Endothelial cell (in vitro differentiated cells): ENCODE measurements around the gene ADD3. TPM values are rescaled to one million over a fixed set of nuclear protein-coding genes. Genes with fewer than 3 reads are reported as not detected.

Source experiments
- DNase-seq: peaks from one replicate; pipeline ENCODE4 v3.0.0; 2021; ENCODE audit warnings: low spot score
- H3K27ac Mint-ChIP-seq: one replicate; pipeline ENCODE4 v1.8.0; 2021; ENCODE audit warnings: mixed read lengths, inconsistent platforms; ENCODE audit not compliant: unreplicated experiment
- H3K27me3 Mint-ChIP-seq: one replicate; pipeline ENCODE4 v1.8.0; 2021; ENCODE audit warnings: mild to moderate bottlenecking, moderate library complexity, mixed read lengths, inconsistent platforms; ENCODE audit not compliant: unreplicated experiment
- H3K36me3 Mint-ChIP-seq: one replicate; pipeline ENCODE4 v1.8.0; 2021; ENCODE audit warnings: mild to moderate bottlenecking, low read depth, mixed read lengths, inconsistent platforms; ENCODE audit not compliant: unreplicated experiment
- H3K4me1 Mint-ChIP-seq: one replicate; pipeline ENCODE4 v1.8.0; 2021; ENCODE audit warnings: mild to moderate bottlenecking, mixed read lengths, inconsistent platforms; ENCODE audit not compliant: unreplicated experiment
- H3K4me3 Mint-ChIP-seq: one replicate; pipeline ENCODE4 v1.8.0; 2021; ENCODE audit warnings: mild to moderate bottlenecking, mixed read lengths, inconsistent platforms; ENCODE audit not compliant: unreplicated experiment
- H3K9me3 Mint-ChIP-seq: one replicate; pipeline ENCODE4 v1.8.0; 2021; ENCODE audit warnings: mixed read lengths, inconsistent platforms; ENCODE audit not compliant: unreplicated experiment
- total RNA-seq: library from RNA; stranded (reverse); fragmentation: NEBNext Ultra II Directional; extraction: Animal tissue kit (Norgen Biotek cat#: 25700); gene quantifications from one replicate; pipeline ENCODE4 v1.2.1, GENCODE V29; 2021; ENCODE audit not compliant: unreplicated experiment
- TF ChIP-seq, protein P1 (sequence below): fragments of 200-600 bp; sonication (generic); IDR thresholded peaks from one replicate; pipeline ENCODE4 v1.5.0; 2021; ENCODE audit warnings: antibody characterized with exemption; ENCODE audit not compliant: unreplicated experiment

The ADD3 gene
- total RNA-seq, 1 donor from 2014 or later, result 125 TPM

DNA sequence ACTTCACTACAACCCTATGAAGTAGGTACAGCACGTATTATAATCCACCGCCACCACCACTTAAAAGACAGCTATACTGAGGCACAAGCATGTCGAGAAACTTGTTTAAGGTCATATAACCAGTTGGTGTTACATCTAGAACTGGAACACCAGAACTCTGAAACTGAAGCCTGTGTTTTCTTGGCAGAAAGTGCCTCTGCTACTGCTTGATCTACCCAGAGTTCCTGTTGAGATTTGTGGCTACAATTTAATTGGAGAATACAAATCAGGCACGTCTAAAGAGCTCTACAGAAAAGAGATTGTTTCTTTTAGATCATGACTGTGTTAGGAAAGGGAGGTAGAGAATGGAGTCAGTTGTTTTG is 4.3 kb upstream of the ADD3 start:
- TF ChIP-seq, protein P1, sequence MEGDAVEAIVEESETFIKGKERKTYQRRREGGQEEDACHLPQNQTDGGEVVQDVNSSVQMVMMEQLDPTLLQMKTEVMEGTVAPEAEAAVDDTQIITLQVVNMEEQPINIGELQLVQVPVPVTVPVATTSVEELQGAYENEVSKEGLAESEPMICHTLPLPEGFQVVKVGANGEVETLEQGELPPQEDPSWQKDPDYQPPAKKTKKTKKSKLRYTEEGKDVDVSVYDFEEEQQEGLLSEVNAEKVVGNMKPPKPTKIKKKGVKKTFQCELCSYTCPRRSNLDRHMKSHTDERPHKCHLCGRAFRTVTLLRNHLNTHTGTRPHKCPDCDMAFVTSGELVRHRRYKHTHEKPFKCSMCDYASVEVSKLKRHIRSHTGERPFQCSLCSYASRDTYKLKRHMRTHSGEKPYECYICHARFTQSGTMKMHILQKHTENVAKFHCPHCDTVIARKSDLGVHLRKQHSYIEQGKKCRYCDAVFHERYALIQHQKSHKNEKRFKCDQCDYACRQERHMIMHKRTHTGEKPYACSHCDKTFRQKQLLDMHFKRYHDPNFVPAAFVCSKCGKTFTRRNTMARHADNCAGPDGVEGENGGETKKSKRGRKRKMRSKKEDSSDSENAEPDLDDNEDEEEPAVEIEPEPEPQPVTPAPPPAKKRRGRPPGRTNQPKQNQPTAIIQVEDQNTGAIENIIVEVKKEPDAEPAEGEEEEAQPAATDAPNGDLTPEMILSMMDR, result no peak
- Mint-ChIP-seq H3K27ac (peak overlapping the region; percentile 5), H3K4me3 (no peak overlapping the region), H3K27me3 (peaks cover 1% of the 10 kb centered on the region), H3K36me3 (no peaks in the 10 kb centered on the region), H3K9me3 (no peaks in the 10 kb centered on the region), H3K4me1 (peaks cover 13% of the 10 kb centered on the region)
- DNase-seq, result no peak

DNA sequence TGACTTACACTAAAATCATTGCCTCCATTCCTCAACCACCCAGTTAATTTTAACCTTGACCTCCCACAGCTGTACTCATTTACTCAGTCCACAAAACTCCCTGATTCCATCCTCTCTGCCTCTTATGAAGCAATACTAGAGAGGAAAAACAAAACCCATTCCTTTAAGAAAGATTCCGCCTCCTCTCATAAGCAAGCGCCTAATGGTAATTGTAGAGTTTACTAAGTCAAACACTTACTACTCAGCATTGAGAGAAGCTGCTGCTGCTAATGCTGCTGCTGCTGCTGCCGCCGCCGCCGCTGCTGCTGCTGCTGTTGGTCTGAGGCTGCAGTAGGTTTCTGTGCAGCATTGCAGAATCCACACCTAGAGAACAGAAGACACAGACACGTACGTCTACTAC is 2.1 kb upstream of the ADD3 start:
- Mint-ChIP-seq H3K27ac (no peak overlapping the region), H3K9me3 (no peaks in the 10 kb centered on the region)
- peak; percentile 17 for DNase-seq

DNA sequence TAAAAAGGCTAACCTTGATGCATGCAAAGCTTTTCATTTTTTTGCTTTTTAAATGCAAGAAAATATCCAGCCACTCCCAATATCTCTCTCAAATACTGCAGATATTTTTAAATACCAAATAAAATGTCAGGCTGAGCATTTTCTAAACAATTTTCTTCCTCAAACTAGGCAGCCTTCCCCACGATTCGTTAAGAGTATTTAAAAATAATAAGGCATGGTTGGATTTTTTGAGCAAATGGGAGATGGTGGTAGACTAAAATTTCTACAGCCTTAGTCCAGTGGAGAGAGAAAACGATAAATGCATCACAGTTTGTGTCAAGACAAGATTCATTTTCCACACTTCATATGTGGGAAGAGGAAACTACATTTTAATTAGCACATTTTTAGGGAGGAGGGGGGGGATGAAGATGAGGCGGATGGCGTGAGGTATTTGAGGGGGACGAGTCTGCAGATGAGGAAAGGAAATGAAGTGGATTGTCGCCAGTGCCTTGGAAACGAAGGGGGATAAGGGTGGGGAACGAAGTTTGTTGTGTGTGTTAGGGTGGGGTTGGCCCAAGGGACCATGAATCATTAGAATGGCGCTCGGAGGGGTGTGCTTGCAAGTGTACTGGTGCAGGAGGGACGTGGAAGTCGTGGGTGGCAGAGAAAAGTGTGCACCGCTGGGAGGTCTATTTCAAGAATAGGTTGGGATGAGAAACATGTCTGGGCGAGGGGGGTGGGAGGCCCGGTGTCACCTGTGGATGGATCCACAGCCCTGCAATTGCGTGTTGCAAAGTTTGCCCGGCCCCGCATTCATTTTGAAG is 1.2 kb upstream of the ADD3 start:
- Mint-ChIP-seq H3K27me3 (no peaks in the 10 kb centered on the region), H3K4me3 (no peak overlapping the region), H3K27ac (no peak overlapping the region), H3K4me1 (peaks cover 26% of the 10 kb centered on the region), H3K9me3 (no peaks in the 10 kb centered on the region), H3K36me3 (no peaks in the 10 kb centered on the region)
- TF ChIP-seq, protein P1, result no peak
- DNase-seq, result peak; percentile 9

More for the DNA sequence above, 2.1 kb upstream of the ADD3 start:
- peaks cover 26% of the 10 kb centered on the region for H3K4me1 Mint-ChIP-seq
- TF ChIP-seq, protein P1, result no peak
- no peak overlapping the region for H3K4me3 Mint-ChIP-seq
- H3K36me3 Mint-ChIP-seq, result no peaks in the 10 kb centered on the region
- H3K27me3 Mint-ChIP-seq, result no peaks in the 10 kb centered on the region

DNA sequence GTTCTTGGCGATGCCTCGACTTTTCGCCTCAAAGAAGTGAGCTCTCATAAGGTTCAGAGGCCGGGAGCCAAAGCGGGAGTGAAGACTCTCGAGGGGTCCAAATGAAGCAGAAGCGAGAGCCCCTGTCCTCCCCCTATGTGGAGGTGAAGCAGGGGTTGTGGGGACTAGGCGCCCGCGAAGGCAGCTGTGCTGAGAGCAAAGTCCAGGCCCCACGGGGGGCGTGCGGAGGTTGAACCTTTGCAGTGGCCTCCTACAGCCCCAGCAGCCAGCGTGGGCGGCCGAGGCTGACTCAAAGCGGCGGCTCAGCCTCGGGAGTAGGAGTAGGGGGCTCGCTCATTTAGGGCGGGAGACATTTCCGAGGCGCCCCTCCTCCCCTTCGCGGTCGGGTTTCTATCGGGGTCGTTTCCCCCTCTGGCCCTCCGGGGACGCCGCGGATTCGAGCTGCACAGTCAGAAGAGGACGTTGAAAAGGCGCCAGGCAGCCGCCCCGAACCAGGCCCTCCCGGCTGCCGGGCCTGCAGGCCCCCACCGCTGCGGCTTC is 553 bp upstream of the ADD3 start:
- TF ChIP-seq, protein P1, result no peak
- Mint-ChIP-seq H3K27ac (no peak overlapping the region), H3K4me3 (no peak overlapping the region), H3K9me3 (no peaks in the 10 kb centered on the region), H3K36me3 (no peaks in the 10 kb centered on the region), H3K4me1 (peaks cover 29% of the 10 kb centered on the region), H3K27me3 (no peaks in the 10 kb centered on the region)
- no peak for DNase-seq

DNA sequence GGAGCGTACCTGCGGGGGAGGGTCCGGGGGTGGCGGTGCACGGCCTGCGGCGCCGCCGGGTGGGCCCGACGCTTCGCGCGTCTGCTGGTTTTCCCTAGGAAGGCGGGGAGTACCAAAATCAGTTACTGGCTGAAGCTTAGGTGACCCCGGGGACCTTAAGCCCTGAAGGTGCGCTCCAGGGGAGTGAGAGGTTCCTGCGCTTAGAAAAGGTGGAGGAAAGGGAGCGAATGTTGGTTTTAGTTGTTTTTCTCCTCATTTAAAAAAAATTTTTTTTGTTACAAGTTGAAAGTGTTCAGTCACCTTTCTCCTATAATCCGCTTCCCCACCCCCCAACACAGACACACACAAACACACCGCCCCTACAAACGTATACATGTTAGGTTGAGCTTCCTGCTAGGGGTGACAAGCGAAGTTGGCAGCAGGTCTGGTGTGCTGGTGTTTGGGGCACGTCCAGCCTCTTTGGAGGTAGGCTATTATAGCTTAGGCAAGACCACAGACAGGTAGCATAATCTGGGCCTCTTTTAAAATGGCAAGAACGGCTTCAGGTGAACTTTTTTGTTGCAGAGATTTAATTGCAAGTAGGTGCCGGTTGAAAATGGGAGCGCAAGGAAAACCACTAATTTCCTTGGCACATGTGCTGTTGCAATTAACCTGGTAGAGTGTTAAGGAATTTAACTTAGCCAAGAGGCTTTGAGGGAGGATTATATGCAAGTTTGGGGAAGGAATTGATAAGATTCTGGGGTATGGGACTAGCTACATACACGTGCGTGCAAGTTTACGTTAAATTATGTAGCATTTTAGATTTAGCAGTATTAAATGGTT is 945 bp downstream of the ADD3 start:
- H3K36me3 Mint-ChIP-seq, result no peaks in the 10 kb centered on the region
- peak overlapping the region; percentile 42 for H3K27ac Mint-ChIP-seq
- H3K4me1 Mint-ChIP-seq, result peaks cover 24% of the 10 kb centered on the region
- TF ChIP-seq, protein P1, result no peak
- no peaks in the 10 kb centered on the region for H3K27me3 Mint-ChIP-seq
- H3K9me3 Mint-ChIP-seq, result no peaks in the 10 kb centered on the region
- H3K4me3 Mint-ChIP-seq, result peak overlapping the region; percentile 97
- peak; percentile 13 for DNase-seq
